A204.1 (cell line): ENCODE results near the gene BCO2.
"Not testable (repeated sequence)": the region's sequence is repeated elsewhere in the genome, so short reads cannot be mapped to it uniquely, and the experiment has no call there.

ENCODE experiments used
- FAIRE-seq: peaks from 2 replicates; lab custom pipeline; 2012; peaks lifted over from hg19 to GRCh38; lab: Jason Lieb, UNC

The BCO2 gene

GRCh38 chr11:112166562-112166961, 8.8 kb upstream of the BCO2 start:
- no peak for FAIRE-seq

GRCh38 chr11:112167145-112167544, 8.2 kb upstream of the BCO2 start, which contains the start of gene TEX12:
Gene TEX12 (plus strand): TSS chr11:112167372. CDS start chr11:112169269, 1,897 bp downstream.
- no peak for FAIRE-seq

GRCh38 chr11:112172362-112172994, 2.8 kb upstream of the BCO2 start:
- FAIRE-seq, result no peak

GRCh38 chr11:112173152-112173551, 2.2 kb upstream of the BCO2 start:
- FAIRE-seq, result no peak

GRCh38 chr11:112175599-112175952, 264 bp downstream of the BCO2 start:
- no peak for FAIRE-seq

- FAIRE-seq, result no peak
Measured at GRCh38 chr11:112176077-112176476, 765 bp downstream of the BCO2 start.

GRCh38 chr11:112177589-112177988, 2.3 kb downstream of the BCO2 start:
- no peak for FAIRE-seq

GRCh38 chr11:112178428-112178827, 3.1 kb downstream of the BCO2 start:
- FAIRE-seq, result no peak

- no peak for FAIRE-seq
Measured at GRCh38 chr11:112178936-112179335, 3.6 kb downstream of the BCO2 start.

GRCh38 chr11:112179601-112180000, 4.3 kb downstream of the BCO2 start:
- FAIRE-seq, result no peak

GRCh38 chr11:112182867-112183266, 7.6 kb downstream of the BCO2 start:
- FAIRE-seq, result no peak

- no peak for FAIRE-seq
Measured at GRCh38 chr11:112185883-112186282, 10.6 kb downstream of the BCO2 start.

- no peak for FAIRE-seq
Measured at GRCh38 chr11:112186304-112186703, 11.0 kb downstream of the BCO2 start.

- FAIRE-seq, result not testable (repeated sequence)
Measured at GRCh38 chr11:112195113-112195512, 19.8 kb downstream of the BCO2 start.

GRCh38 chr11:112195951-112196351, 20.6 kb downstream of the BCO2 start:
- no peak for FAIRE-seq

GRCh38 chr11:112196519-112197087, 21.3 kb downstream of the BCO2 start:
- no peak for FAIRE-seq

- not testable (repeated sequence) for FAIRE-seq
Measured at GRCh38 chr11:112199101-112199500, 23.8 kb downstream of the BCO2 start.

- FAIRE-seq, result no peak
Measured at GRCh38 chr11:112200252-112200651, 24.9 kb downstream of the BCO2 start.

- FAIRE-seq, result no peak
Measured at GRCh38 chr11:112206071-112206470, 30.8 kb downstream of the BCO2 start.

GRCh38 chr11:112210890-112211289, 35.6 kb downstream of the BCO2 start:
- no peak for FAIRE-seq

- no peak for FAIRE-seq
Measured at GRCh38 chr11:112211536-112211935, 36.2 kb downstream of the BCO2 start.

- FAIRE-seq, result no peak
Measured at GRCh38 chr11:112212290-112212689, 37.0 kb downstream of the BCO2 start.

GRCh38 chr11:112212710-112213109, 37.4 kb downstream of the BCO2 start:
- no peak for FAIRE-seq

GRCh38 chr11:112213753-112214152, 38.4 kb downstream of the BCO2 start:
- FAIRE-seq, result no peak
